Measurements from ENCODE around the gene CCNB1.
"Not testable (repeated sequence)": the region's sequence is repeated elsewhere in the genome, so short reads cannot be mapped to it uniquely, and the experiment has no call there.

The CCNB1 gene

DNA sequence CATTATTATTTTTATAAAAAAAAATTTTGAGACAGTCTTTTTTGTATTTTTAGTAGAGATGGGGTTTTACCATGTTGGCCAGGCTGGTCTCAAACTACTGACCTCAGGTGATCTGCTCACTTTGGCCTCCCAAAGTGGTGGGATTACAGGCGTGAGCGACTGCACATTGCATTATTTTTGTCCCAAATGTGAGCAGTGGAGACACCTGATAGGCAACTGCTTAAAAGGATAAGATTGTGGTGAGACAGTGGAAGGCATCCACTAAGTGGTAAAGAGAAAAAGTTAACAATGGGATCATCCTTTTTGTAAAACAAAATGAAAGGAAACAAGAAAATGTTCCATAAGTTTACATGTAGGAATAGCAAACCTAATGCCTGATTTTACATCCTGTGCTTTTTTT is 20.4 kb downstream of the CCNB1 start:
- no peak for DNase-seq

DNA sequence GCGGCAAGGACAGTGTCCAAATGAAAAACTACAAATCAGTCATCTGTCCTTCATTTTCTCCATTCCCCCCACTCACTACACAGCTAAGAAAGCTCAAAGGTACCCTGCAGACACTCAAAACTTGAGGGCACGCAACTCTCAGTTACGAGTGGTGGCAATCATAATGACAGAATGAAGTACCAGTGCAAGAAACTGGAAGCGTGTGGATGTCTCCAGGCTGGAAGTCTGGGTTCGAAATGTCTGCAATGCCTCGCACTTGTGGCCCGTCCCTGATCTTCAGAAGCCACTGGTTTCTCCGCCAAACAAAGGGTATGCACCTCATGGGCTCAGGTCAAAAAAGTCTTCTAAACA is 21.8 kb downstream of the CCNB1 start:
- DNase-seq = no peak

DNA sequence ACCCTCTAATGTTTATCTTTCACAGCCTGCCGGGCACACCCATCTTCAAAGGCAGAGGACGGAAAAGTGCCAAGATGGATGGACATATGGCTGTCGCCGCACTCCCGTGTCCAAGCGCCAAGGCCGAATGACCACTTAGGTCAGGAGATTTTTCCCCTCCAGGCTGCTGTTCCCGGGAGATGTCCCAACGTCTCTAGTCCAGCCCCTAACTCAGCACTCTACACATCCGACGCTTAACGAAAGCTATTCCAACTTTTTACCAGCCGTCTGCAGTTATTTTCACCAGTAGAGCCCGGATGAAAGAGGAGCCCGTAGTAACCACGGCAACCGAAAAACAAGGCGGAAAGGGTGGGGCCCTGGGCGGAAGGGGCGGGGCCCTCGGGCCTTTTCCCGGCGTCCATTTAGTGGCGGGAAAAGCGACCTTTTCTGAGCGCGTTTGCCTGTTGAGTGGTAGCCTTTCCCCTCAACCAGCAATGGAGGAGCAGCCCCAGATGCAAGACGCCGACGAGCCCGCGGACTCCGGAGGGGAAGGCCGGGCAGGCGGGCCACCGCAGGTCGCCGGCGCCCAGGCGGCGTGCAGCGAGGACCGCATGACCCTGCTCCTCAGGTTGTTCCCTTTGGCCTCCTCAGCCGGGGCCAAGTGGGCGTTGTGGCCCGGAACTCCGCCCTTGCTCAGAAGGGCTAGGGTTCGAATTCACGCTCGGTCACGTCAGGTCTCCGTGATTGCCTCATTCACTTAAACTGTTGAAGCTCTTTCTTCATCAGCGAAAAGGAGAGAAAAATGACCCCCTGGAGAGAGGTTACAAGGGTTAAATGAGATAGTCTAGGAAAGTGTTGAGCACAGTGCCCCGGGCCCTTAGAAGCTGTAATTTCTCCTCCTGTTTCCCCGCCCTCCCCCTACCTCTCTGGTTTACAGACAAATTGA is 22.5 kb downstream of the CCNB1 start, which contains the start of gene CENPH:
TSS of gene CENPH (plus strand) at position 422 of the 925 bp plus-strand sequence. CDS start at position 474, 52 bp downstream.
- peak; percentile 93 for DNase-seq

DNA sequence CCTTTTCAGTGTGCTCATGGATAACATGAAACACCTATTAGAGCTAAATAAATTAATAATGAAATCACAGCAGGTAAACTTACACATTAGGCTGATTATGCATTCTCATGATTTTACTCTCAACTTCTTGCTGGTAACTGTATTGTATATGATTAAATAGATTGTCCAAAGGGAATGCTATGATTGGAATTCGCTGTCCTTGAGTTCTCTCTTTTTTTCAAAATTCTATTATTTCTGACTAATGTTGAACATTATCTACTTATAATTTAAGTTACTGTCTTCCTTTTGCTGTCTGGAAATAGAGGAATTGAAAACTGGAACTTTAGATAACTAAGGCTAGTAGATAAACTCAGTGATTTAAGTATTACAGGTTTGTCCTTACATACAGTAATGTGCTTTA is 35.5 kb downstream of the CCNB1 start:
- peak; percentile 21 for DNase-seq

DNA sequence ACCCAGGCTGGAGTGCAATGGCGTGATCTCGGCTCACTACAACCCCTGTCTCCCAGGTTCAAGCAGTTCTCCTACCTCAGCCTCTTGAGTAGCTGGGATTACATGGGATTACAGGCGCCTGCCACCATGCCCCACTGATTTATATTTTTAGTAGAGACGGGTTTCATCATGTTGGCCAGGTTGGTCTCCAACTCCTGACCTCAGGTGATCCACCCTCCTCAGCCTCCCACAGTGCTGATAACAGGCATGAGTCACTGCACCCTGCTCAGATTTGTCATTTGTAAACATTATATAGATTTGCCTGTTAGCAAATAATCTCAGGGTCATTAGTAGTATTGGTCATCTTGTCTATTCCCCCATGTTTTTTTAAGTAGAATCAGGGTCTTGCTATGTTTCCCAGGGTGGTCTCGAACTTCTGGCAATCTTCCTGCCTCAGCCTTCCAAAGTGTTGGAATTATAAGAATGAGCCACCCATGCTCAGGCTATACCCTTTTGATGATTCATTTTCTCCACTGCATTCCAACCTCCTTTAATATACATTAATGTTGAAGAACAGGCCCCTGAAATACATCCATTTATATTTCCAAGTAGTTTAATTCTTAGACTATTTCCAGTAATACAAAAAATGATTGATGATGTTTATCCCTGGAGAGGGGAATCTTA is 39.7 kb downstream of the CCNB1 start:
- DNase-seq = peak; percentile 83

DNA sequence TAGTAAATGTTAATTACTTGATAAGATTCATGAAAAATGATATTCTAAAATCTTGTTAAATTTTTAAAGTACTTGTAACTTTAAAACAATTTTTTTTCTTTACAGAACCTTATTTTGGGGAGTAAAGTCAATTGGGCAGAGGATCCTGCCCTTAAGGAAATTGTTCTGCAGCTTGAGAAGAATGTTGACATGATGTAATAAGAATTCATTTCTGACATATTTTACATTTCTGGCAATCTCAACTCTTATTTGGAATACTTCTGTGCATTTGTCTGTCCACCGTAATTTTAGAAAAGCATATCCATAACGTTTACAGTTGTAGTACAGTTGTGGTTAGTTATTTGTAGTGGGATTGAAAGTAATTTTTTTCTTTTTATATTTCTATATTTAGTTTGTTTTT is 42.7 kb downstream of the CCNB1 start:
- peak; percentile 60 for DNase-seq

DNA sequence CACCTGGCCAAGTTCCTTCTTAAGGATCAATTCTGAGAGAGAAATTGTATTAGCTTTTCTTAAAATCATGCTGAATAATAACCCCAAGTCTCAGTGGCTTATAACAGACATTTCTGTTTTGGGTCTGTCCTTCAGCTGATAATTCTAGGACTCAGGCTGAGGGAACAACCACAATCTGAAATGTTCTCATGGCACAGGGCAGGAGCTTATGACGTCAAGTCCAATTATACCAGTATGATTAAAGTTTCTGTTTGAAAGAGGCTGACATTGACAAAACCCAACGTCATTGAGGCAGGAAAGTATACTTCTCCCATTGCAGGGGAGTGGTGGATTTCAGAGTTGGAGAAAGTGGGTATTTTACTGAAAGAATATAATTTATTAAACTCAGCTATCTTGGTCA is 44.2 kb downstream of the CCNB1 start:
- DNase-seq = no peak

DNA sequence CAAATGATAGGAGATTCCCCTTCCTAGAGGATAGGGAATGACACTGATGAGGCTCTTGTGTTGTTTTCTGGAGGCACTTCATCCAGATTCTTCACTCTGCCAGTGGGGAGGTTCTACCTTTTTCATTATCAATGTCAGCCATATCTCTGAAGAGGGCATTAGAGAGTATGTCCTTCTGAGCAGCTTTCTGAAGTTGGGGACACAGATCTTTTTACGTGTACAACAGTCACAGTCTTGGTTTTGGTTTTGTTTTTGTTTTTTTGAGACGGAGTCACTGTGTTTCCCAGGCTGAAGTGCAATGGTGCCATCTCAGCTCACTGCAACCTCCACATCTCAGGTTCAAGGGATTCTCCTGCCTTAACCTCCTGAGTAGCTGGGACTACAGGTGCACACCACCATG is 45.1 kb downstream of the CCNB1 start:
- no peak for DNase-seq

DNA sequence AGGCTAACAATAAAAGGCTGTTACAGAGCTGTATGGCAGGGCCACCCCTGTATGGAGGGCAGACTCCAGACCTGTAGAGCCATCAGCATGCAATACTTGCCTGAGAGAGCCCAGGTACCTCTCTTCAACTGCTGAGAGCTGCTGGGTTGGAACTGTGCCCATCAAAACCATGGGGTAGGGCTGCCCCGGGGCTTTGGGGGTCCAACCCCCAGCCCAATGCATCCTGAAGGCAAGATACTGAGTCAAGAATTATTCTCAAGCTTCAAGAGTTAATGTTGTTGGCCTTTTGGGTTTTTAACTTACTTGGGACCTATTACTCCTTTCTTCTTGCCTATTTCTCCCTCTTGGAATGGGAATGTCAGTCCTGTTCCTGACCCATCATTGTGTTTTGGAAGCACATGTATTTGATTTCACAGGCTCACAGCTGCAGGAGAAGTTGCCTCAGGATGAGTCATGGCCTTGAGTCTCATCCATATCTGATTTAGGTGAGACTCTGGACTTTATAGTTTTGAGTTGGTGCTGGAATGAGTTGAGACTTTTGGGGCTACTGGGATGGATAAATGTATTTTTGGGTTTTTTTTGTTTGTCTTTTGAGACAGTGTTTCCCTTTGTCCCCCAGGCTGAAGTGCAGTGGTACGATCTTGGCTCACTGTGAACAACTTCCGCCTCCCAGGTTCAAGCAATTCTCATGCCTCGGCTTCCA is 46.7 kb downstream of the CCNB1 start:
- DNase-seq = peak; percentile 72

DNA sequence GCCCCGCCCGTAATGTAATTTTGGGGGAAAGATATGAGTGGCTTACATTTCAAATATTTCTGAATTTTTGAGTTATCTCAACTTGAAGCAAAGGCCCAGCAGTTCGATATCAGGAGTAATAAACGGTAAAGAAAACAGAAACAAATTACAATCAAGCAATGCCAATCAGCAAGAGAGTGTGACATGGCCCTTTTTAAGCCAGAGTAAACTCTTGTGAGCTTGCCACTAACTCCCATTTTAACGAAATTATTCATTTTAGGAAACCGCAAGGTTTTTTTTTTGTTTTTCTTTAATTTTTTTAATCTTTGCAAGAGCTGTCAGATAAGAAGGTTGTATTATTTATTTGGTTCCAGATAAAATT is 50.2 kb downstream of the CCNB1 start:
- DNase-seq = no peak

DNA sequence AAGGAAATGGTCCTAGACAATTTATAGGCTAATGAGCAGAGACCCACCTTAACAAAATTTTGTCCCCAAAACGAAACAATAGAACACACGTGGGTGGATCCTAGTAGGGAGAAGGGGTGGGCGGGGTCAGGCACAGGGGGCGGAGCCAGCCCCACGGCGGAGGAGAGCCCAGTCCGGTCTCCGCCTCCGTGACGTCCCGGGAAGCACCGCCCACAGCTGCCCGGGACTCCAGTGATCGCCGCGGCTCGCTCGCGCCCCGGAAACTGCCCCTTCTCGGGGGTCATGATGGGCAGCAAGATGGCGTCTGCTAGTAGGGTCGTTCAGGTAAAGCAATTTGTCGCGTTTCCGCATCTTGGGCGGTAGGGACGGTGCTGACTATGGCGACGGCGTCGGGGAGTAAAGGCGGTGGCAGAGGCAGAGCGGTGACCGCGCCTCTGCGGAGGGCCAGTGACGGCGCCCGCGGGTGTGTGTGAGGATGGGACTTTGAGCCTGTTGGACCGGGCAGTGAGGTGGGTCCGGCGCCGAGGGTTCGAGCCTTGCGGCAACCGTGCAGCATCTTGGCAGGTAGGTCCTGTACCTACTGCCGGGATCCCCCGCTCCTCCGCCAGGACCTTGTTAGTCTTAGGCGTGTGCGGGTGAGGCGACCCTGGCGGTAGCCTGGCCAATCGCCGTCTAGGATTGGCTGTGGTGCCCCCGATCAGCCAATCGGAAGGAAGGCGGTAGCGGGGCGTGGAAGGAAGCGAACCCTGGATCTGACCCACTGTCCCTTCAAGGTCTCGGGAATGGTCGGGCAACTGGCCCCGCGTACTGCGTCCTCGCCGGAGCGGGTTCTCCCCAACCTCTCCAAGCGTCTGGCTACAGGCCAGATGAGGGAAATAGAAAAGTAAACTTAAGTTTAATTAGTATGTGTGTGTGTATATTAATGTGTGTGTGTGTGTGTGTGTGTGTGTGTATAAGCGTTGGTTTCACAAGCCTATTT is 50.9 kb downstream of the CCNB1 start:
- peak; percentile 90 for DNase-seq

DNA sequence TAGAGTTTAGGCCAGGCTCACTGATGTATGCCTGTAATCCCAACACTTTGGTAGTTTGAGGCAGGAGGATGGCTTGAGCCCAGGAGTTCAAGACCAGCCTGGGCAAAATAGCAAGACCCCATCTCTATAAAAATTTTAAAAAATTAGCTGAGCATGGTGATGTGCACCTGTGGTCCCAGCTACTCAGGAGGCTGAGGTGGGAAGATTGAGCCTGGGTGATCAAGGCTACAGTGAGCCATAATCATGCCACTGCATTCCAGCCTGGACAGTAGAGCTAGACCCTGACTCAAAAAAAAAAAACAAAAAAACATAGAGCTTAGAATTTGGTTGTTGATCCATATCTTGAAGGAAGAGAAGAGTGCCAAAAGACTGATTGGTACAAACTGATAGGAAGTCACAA is 53.0 kb downstream of the CCNB1 start:
- no peak for DNase-seq

DNA sequence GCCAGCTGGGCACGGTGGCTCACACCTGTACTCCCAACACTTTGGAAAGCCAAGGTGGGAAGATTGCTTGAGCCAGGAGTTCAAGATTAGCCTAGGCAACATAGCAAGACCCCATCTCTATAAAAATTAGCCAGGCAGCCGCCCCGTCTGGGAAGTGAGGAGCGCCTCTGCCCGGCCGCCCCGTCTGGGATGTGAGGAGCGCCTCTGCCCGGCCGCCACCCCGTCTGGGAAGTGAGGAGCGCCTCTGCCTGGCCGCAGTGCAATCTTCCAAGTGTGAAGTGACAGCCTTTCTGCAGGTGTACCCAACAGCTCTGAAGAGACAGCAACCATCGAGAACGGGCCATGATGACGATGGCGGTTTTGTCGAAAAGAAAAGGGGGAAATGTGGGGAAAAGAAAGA is 53.4 kb downstream of the CCNB1 start:
- not testable (repeated sequence) for DNase-seq

DNA sequence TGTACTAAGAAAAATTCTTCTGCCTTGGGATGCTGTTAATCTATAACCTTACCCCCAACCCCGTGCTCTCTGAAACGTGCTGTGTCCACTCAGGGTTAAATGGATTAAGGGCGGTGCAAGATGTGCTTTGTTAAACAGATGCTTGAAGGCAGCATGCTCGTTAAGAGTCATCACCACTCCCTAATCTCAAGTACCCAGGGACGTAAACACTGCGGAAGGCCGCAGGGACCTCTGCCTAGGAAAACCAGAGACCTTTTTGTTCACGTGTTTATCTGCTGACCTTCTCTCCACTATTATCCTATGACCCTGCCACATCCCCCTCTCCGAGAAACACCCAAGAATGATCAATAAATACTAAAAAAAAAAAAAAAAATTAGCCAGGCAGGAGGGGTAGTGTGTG is 53.9 kb downstream of the CCNB1 start:
- DNase-seq = not testable (repeated sequence)

DNA sequence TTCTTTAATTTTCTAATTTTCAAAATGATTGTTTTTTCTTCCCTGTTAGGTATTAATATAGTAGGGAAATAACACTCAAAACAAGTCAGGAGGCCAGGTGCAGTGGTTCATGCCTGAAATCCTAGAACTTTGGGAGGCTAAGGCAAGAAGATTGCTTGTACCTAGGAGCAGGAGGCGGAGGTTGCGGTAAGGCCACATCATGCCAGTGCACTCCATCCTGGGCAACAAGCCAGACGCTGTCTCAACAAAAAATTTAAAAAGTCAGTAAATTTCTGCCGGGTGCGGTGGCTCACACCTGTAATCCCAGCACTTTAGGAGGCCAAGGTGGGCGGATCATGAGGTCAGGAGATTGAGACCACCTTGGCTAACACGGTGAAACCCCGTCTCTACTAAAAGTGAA is 57.6 kb downstream of the CCNB1 start:
- DNase-seq = no peak

DNA sequence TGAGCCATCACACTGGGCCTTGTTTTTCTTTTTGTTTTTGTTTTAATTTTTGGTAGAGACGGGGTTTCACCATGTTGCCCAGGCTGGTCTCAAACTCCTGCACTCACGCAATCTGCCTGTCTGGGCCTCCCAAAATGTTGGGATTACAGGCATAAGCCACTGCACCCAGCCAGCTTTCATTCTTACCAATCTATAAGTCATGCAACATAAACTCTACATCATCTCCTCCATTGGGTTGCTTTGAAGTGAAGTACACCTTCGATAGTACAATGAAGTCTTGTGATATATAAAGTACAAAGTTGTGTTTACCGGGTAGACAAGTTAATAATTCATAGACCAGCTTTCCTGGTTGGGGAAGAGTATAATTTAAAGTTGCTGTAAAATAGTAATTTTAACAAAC is 58.9 kb downstream of the CCNB1 start:
- DNase-seq = no peak
